Mesodermal cell (in vitro differentiated cells): ENCODE data around the gene PREX1.

Experiments used
- H3K27ac ChIP-seq: 2 replicates; pipeline ENCODE4 v1.7.0; 2013; ENCODE audit warnings: mild to moderate bottlenecking, low read depth, low read length, moderate library complexity; ENCODE audit not compliant: severe bottlenecking
- H3K36me3 ChIP-seq: 2 replicates; pipeline ENCODE4 v1.7.1; 2013; ENCODE audit warnings: mild to moderate bottlenecking, low read length, moderate library complexity; ENCODE audit not compliant: control insufficient read depth, insufficient read depth
- H3K4me1 ChIP-seq: one replicate; pipeline ENCODE4 v1.7.1; 2013; ENCODE audit warnings: mild to moderate bottlenecking, low read length; ENCODE audit not compliant: insufficient read depth, control insufficient read depth, poor library complexity, severe bottlenecking
- H3K4me3 ChIP-seq: 2 replicates; pipeline ENCODE4 v1.7.0; 2013; ENCODE audit warnings: low read length, control low read depth, mild to moderate bottlenecking; ENCODE audit not compliant: insufficient read depth, poor library complexity, severe bottlenecking; ENCODE audit errors: extremely low read depth
- H3K9me3 ChIP-seq: 2 replicates; pipeline ENCODE4 v1.7.1; 2013; ENCODE audit warnings: mild to moderate bottlenecking, low read length, moderate library complexity; ENCODE audit not compliant: control insufficient read depth
- WGBS, 2 experiments: methylation state at CpG; one replicate each; pipeline ENCODE4 v1.1.5; 2013; ENCODE audit warnings: missing lambda C conversion rate in 2 of 2; ENCODE audit not compliant: insufficient coverage in 2 of 2; 5-methylcytosine and 5-hydroxymethylcytosine counted together

PREX1 gene

GRCh38 chr20:48750376-48750775, 77.4 kb downstream of the PREX1 start:
- H3K36me3 ChIP-seq = peaks cover 5% of the 10 kb centered on the region
- H3K9me3 ChIP-seq = no peaks in the 10 kb centered on the region
- H3K27ac ChIP-seq = no peak overlapping the region
- peaks cover 24% of the 10 kb centered on the region for H3K4me1 ChIP-seq
- H3K4me3 ChIP-seq = no peak overlapping the region
- WGBS, 2 experiments = 71 to 100% methylated on average over 1 of the region's 3 CpGs

GRCh38 chr20:48749437-48749836, 78.4 kb downstream of the PREX1 start:
- peaks cover 24% of the 10 kb centered on the region for H3K4me1 ChIP-seq
- WGBS, 2 experiments = 88 to 94% methylated on average over 10 of the region's 10 CpGs
- H3K9me3 ChIP-seq = no peaks in the 10 kb centered on the region
- peaks cover 9% of the 10 kb centered on the region for H3K36me3 ChIP-seq
- H3K4me3 ChIP-seq = no peak overlapping the region
- H3K27ac ChIP-seq = no peak overlapping the region

- peaks cover 17% of the 10 kb centered on the region for H3K36me3 ChIP-seq
- 92 to 94% methylated on average over 8 of the region's 8 CpGs for WGBS, 2 experiments
- H3K4me1 ChIP-seq = peaks cover 24% of the 10 kb centered on the region
- H3K27ac ChIP-seq = no peak overlapping the region
- no peak overlapping the region for H3K4me3 ChIP-seq
- no peaks in the 10 kb centered on the region for H3K9me3 ChIP-seq
These were observed 79.2 kb downstream of the PREX1 start for GRCh38 chr20:48748556-48748955.

- WGBS, 2 experiments = 87 to 91% methylated on average over 10 to 13 of the region's 15 CpGs
- H3K4me3 ChIP-seq = no peak overlapping the region
- peak overlapping the region; percentile 66 for H3K27ac ChIP-seq
- H3K9me3 ChIP-seq = no peaks in the 10 kb centered on the region
- peaks cover 24% of the 10 kb centered on the region for H3K4me1 ChIP-seq
- peaks cover 23% of the 10 kb centered on the region for H3K36me3 ChIP-seq
These were observed 79.9 kb downstream of the PREX1 start for GRCh38 chr20:48747840-48748414.

- H3K4me1 ChIP-seq = peaks cover 18% of the 10 kb centered on the region
- peaks cover 37% of the 10 kb centered on the region for H3K36me3 ChIP-seq
- no peak overlapping the region for H3K4me3 ChIP-seq
- no peak overlapping the region for H3K27ac ChIP-seq
- no peaks in the 10 kb centered on the region for H3K9me3 ChIP-seq
- WGBS, 2 experiments = 83% methylated on average over 1 of the region's 6 CpGs; no CpG with 5 or more reads in 1 of the 2 experiments
These were observed 82.5 kb downstream of the PREX1 start for GRCh38 chr20:48745330-48745729.

GRCh38 chr20:48744515-48744914, 83.3 kb downstream of the PREX1 start:
- H3K4me3 ChIP-seq = no peak overlapping the region
- H3K36me3 ChIP-seq = peaks cover 44% of the 10 kb centered on the region
- no peak overlapping the region for H3K27ac ChIP-seq
- no peaks in the 10 kb centered on the region for H3K9me3 ChIP-seq
- 95 to 97% methylated on average over 6 of the region's 6 CpGs for WGBS, 2 experiments
- peaks cover 11% of the 10 kb centered on the region for H3K4me1 ChIP-seq

GRCh38 chr20:48743807-48744206, 84.0 kb downstream of the PREX1 start:
- 83 to 91% methylated on average over 2 to 3 of the region's 5 CpGs for WGBS, 2 experiments
- no peaks in the 10 kb centered on the region for H3K9me3 ChIP-seq
- H3K36me3 ChIP-seq = peaks cover 46% of the 10 kb centered on the region
- no peak overlapping the region for H3K27ac ChIP-seq
- peaks cover 9% of the 10 kb centered on the region for H3K4me1 ChIP-seq
- no peak overlapping the region for H3K4me3 ChIP-seq

GRCh38 chr20:48742912-48743680, 84.7 kb downstream of the PREX1 start:
- Histone ChIP-seq H3K4me1 (peaks cover 9% of the 10 kb centered on the region), H3K9me3 (no peaks in the 10 kb centered on the region), H3K27ac (no peak overlapping the region), H3K4me3 (no peak overlapping the region), H3K36me3 (peaks cover 46% of the 10 kb centered on the region)
- 95 to 96% methylated on average over 15 of the region's 16 CpGs for WGBS, 2 experiments

- Histone ChIP-seq H3K4me1 (peaks cover 5% of the 10 kb centered on the region), H3K27ac (no peak overlapping the region), H3K4me3 (no peak overlapping the region), H3K9me3 (no peaks in the 10 kb centered on the region), H3K36me3 (peaks cover 49% of the 10 kb centered on the region)
- WGBS, 2 experiments = 90 to 100% methylated on average over 1 to 5 of the region's 6 CpGs
These were observed 85.6 kb downstream of the PREX1 start for GRCh38 chr20:48742233-48742632.

GRCh38 chr20:48741669-48742068, 86.1 kb downstream of the PREX1 start:
- no peak overlapping the region for H3K27ac ChIP-seq
- WGBS, 2 experiments = 93 to 96% methylated on average over 9 of the region's 9 CpGs
- peaks cover 53% of the 10 kb centered on the region for H3K36me3 ChIP-seq
- H3K4me3 ChIP-seq = no peak overlapping the region
- H3K9me3 ChIP-seq = no peaks in the 10 kb centered on the region
- no peaks in the 10 kb centered on the region for H3K4me1 ChIP-seq

- H3K4me1 ChIP-seq = no peaks in the 10 kb centered on the region
- H3K9me3 ChIP-seq = no peaks in the 10 kb centered on the region
- H3K36me3 ChIP-seq = peaks cover 53% of the 10 kb centered on the region
- WGBS, 2 experiments = 100% methylated on average over 1 of the region's 6 CpGs; no CpG with 5 or more reads in 1 of the 2 experiments
- no peak overlapping the region for H3K27ac ChIP-seq
- H3K4me3 ChIP-seq = no peak overlapping the region
These were observed 87.1 kb downstream of the PREX1 start for GRCh38 chr20:48740712-48741111.
